ENCODE results near the gene POF1B. TPM values are rescaled to one million over a fixed set of nuclear protein-coding genes. Genes with fewer than 3 reads are reported as not detected.

The POF1B gene
- total RNA-seq: 1.3 to 1.6 TPM (median 1.5 TPM) in 3 replicates

DNA sequence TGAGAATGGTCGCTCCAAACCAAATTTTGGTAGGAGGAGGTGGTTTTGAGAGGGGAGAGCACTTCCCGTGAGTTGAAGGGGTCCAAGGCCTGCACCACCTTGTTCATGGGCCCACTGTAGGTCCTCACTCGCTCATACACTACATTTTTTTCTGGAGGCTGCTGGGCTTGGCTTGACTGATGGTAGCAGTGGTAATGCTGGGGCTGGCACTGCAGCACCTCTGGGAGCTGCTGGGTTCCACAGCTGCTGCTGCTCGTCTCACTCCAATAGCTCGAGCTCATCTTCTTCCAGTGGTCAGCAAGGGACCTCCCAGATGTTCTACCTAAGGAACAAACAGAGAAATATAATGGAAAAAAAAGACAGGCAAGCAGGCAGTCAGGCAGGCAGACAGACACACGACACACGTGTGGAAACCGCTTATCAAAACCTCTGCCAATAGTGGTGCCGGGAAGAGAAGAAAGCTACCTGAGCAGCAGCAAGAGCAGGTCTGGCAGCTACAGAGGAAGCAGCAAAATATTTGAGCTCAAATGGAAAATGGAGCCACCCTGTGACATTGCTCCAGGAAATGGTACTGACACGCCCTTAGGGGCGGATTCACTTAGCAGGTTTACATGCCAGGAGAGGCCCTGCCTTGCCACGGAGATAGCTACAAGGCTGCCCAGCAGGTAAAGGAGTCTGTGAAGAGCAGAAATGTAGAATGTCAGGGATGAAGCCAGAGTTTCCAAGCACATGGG lies at the start of gene POF1B:
POF1B (minus strand) TSS at position 492 of the 734 bp plus-strand sequence; CDS start at position 281, 211 bp downstream.
- no peak within 1 kb of the TSS for H3K4me3 Mint-ChIP-seq
- H3K4me1 Mint-ChIP-seq: peaks cover 22% of the 10 kb centered on the region
- H3K27me3 Mint-ChIP-seq (ENCODE audit: low read depth): peaks cover 13% of the 10 kb centered on the region
- H3K9me3 Mint-ChIP-seq: peaks cover 32% of the 10 kb centered on the region
- no peaks in the 10 kb centered on the region for H3K36me3 Mint-ChIP-seq
- DNase-seq (ENCODE audit: low spot score in 2 of 2, unreplicated experiment in 2 of 2): no peak
- H3K27ac Mint-ChIP-seq: no peak within 1 kb of the TSS
- TF ChIP-seq, protein P1, sequence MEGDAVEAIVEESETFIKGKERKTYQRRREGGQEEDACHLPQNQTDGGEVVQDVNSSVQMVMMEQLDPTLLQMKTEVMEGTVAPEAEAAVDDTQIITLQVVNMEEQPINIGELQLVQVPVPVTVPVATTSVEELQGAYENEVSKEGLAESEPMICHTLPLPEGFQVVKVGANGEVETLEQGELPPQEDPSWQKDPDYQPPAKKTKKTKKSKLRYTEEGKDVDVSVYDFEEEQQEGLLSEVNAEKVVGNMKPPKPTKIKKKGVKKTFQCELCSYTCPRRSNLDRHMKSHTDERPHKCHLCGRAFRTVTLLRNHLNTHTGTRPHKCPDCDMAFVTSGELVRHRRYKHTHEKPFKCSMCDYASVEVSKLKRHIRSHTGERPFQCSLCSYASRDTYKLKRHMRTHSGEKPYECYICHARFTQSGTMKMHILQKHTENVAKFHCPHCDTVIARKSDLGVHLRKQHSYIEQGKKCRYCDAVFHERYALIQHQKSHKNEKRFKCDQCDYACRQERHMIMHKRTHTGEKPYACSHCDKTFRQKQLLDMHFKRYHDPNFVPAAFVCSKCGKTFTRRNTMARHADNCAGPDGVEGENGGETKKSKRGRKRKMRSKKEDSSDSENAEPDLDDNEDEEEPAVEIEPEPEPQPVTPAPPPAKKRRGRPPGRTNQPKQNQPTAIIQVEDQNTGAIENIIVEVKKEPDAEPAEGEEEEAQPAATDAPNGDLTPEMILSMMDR (IDR thresholded peaks at IDR 0.05; ENCODE audit: unreplicated experiment): no peak

DNA sequence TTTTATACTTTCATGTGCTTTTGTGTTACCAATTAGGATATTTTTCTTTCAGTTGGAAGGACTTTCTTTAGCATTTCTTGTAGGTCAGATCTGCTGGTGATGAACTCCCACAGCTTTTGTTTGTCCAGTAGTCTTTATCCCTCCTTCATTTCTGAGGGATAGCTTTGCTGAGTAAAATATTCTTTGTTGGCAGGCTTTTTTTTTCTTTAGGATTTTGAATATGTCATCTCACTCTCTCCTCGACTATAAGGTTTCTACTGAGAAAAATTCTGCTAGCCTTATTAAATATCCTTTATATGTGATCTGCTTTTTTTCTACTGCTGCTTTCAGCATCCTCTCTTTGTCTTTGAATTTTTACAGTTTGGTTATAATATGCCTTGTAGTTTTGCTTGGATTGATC lies 49.6 kb upstream of the POF1B start:
- TF ChIP-seq, protein P1 (IDR thresholded peaks at IDR 0.05; ENCODE audit: unreplicated experiment): no peak
- DNase-seq (ENCODE audit: low spot score in 2 of 2, unreplicated experiment in 2 of 2): no peak
- Mint-ChIP-seq H3K4me3 (no peak overlapping the region), H3K9me3 (peaks cover 53% of the 10 kb centered on the region), H3K4me1 (no peaks in the 10 kb centered on the region), H3K27ac (no peak overlapping the region), H3K27me3 (ENCODE audit: low read depth) (no peaks in the 10 kb centered on the region), H3K36me3 (no peaks in the 10 kb centered on the region)

- peaks cover 52% of the 10 kb centered on the region for H3K9me3 Mint-ChIP-seq
- TF ChIP-seq, protein P1 (IDR thresholded peaks at IDR 0.05; ENCODE audit: unreplicated experiment): no peak
- H3K4me3 Mint-ChIP-seq: no peak overlapping the region
- no peak overlapping the region for H3K27ac Mint-ChIP-seq
- H3K27me3 Mint-ChIP-seq (ENCODE audit: low read depth): no peaks in the 10 kb centered on the region
- DNase-seq (ENCODE audit: low spot score in 2 of 2, unreplicated experiment in 2 of 2): no peak
- no peaks in the 10 kb centered on the region for H3K36me3 Mint-ChIP-seq
- no peaks in the 10 kb centered on the region for H3K4me1 Mint-ChIP-seq
Measured at GRCh38 chrX:85419293-85419692, 39.8 kb upstream of the POF1B start.

DNA sequence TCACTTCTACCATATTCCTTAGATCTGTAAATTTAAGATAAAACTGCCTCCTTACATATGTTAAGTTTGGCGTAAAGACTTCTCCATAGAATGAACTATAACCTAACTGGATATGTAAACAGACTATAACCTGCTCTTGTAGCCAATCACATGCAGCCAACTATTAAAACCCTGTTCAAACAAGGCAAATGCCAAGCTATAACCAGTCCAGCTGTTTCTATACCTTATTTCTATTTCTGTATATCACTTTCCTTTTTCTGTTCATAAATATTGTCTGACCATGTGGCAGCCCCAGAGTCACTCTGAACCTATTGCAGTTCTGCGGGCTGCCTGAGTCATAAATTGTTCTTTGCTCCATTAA lies 12.4 kb upstream of the POF1B start:
- Mint-ChIP-seq H3K36me3 (no peaks in the 10 kb centered on the region), H3K4me1 (no peaks in the 10 kb centered on the region), H3K4me3 (no peak overlapping the region), H3K9me3 (peaks cover 38% of the 10 kb centered on the region), H3K27me3 (ENCODE audit: low read depth) (no peaks in the 10 kb centered on the region), H3K27ac (no peak overlapping the region)
- TF ChIP-seq, protein P1 (IDR thresholded peaks at IDR 0.05; ENCODE audit: unreplicated experiment): no peak
- no peak for DNase-seq (ENCODE audit: low spot score in 2 of 2, unreplicated experiment in 2 of 2)

GRCh38 chrX:85391185-85391877 lies 11.9 kb upstream of the POF1B start:
- no peak overlapping the region for H3K27ac Mint-ChIP-seq
- H3K9me3 Mint-ChIP-seq: peaks cover 44% of the 10 kb centered on the region
- no peak overlapping the region for H3K4me3 Mint-ChIP-seq
- H3K36me3 Mint-ChIP-seq: no peaks in the 10 kb centered on the region
- H3K27me3 Mint-ChIP-seq (ENCODE audit: low read depth): no peaks in the 10 kb centered on the region
- DNase-seq (ENCODE audit: low spot score in 2 of 2, unreplicated experiment in 2 of 2): no peak
- H3K4me1 Mint-ChIP-seq: no peaks in the 10 kb centered on the region
- TF ChIP-seq, protein P1 (IDR thresholded peaks at IDR 0.05; ENCODE audit: unreplicated experiment): no peak

All from mesothelial cell of epicardium (in vitro differentiated cells).